Endothelial cell of umbilical vein (primary cell): ENCODE results near the gene HMGN1. TPM values are rescaled to one million over a fixed set of nuclear protein-coding genes. Genes with fewer than 3 reads are reported as not detected.
A peak's percentile ranks its signal among the peaks of the same experiment; 100 is the strongest.

Experiments used
- BruUV-seq: library from RNA; stranded (reverse); fragments of 400-500 nt; replicated peaks from 2 replicates; lab custom pipeline; 2021; lab: Mats Ljungman, UMichigan
- CTCF ChIA-PET: fragments of 300-600, 350-600 bp; sonication (Branson Sonifier 250); formaldehyde crosslinking; loops from one replicate; lab custom pipeline; 2021; ENCODE audit warnings: antibody characterized with exemption, inconsistent platforms; lab: Charles Lee
- POLR2A ChIA-PET: fragments of 300-600, 350-600 bp; sonication (Branson Sonifier 250); formaldehyde crosslinking; loops from one replicate; lab custom pipeline; 2021; ENCODE audit warnings: antibody characterized with exemption, inconsistent platforms; lab: Charles Lee
- DNase-seq: peaks from one replicate; pipeline ENCODE4 v3.0.0-alpha.2; 2011; ENCODE audit warnings: low read depth, low spot score
- FAIRE-seq: peaks from 2 replicates; lab custom pipeline; 2011; peaks lifted over from hg19 to GRCh38; lab: Jason Lieb, UNC
- H2AFZ ChIP-seq: 2 replicates; pipeline ENCODE4 v1.6.0; 2012; ENCODE audit warnings: low read depth, low read length, control low read depth, inconsistent platforms
- H3K27ac ChIP-seq: 2 replicates; pipeline ENCODE4 v1.5.1; 2011; ENCODE audit warnings: low read depth, mild to moderate bottlenecking, control low read depth, low read length, moderate library complexity; ENCODE audit not compliant: insufficient read depth
- H3K27me3 ChIP-seq, 2 experiments: 2 replicates each; pipeline versions ENCODE4 v1.6.0 to v1.6.1; 2011; ENCODE audit warnings: low read length in 2 of 2, mixed read lengths in 1 of 2; ENCODE audit not compliant: control insufficient read depth in 2 of 2, insufficient read depth in 2 of 2
- H3K36me3 ChIP-seq, 2 experiments: 2 replicates in 1 of 2; 3 replicates in 1 of 2; pipeline ENCODE4 v1.5.1; 2011; ENCODE audit warnings: low read length in 2 of 2, mild to moderate bottlenecking in 1 of 2, moderate library complexity in 1 of 2; ENCODE audit not compliant: control insufficient read depth in 2 of 2, insufficient read depth in 2 of 2; ENCODE audit errors: extremely low read depth in 1 of 2
- H3K4me1 ChIP-seq: 3 replicates; pipeline ENCODE4 v1.5.1; 2011; ENCODE audit warnings: mild to moderate bottlenecking, low read length; ENCODE audit not compliant: control insufficient read depth, insufficient read depth; ENCODE audit errors: extremely low read depth
- H3K4me2 ChIP-seq: 2 replicates; pipeline ENCODE4 v1.6.1; 2011; ENCODE audit warnings: low read length, control low read depth, mixed read lengths; ENCODE audit not compliant: insufficient read depth
- H3K4me3 ChIP-seq, 3 experiments: fragments of 200-600 bp in 1 of 3; sonication (generic), shearing (Covaris generic) in 1 of 3; replicated peaks in 1 of 3; 2 replicates each; pipeline ENCODE4 v1.5.1; 2011 to 2016; ENCODE audit warnings: control low read depth in 3 of 3, low read length in 3 of 3, mild to moderate bottlenecking in 2 of 3, inconsistent platforms in 1 of 3, low read depth in 1 of 3, moderate library complexity in 1 of 3; ENCODE audit not compliant: insufficient read depth in 1 of 3
- H3K79me2 ChIP-seq: 2 replicates; pipeline ENCODE4 v1.6.0; 2012; ENCODE audit warnings: low read length, inconsistent platforms; ENCODE audit not compliant: control insufficient read depth, insufficient read depth
- H3K9ac ChIP-seq: replicated peaks from 2 replicates; pipeline ENCODE3; 2011; ENCODE audit warnings: low read length, control low read depth; ENCODE audit not compliant: insufficient read depth; ENCODE audit errors: extremely low read depth
- H3K9me1 ChIP-seq: replicated peaks from 3 replicates; pipeline ENCODE4 v1.6.0; 2011; ENCODE audit warnings: mild to moderate bottlenecking, low read length; ENCODE audit not compliant: control insufficient read depth, insufficient read depth; ENCODE audit errors: extremely low read depth
- H3K9me3 ChIP-seq: replicated peaks from 2 replicates; pipeline ENCODE4 v1.5.1; 2012; ENCODE audit warnings: low read length, inconsistent platforms; ENCODE audit not compliant: control insufficient read depth, insufficient read depth
- H4K20me1 ChIP-seq: replicated peaks from 2 replicates; pipeline ENCODE3; 2011; ENCODE audit warnings: mild to moderate bottlenecking, low read length; ENCODE audit not compliant: control insufficient read depth, insufficient read depth; ENCODE audit errors: extremely low read depth
- FOS ChIP-seq: IDR thresholded peaks from 2 replicates; pipeline ENCODE4 v1.6.1; 2011; ENCODE audit warnings: mild to moderate bottlenecking, low read length, moderate library complexity, borderline replicate concordance; ENCODE audit not compliant: insufficient read depth
- GATA2 ChIP-seq: IDR thresholded peaks from 2 replicates; pipeline ENCODE4 v1.7.0; 2011; ENCODE audit warnings: low read depth, mild to moderate bottlenecking, moderate library complexity, mixed read lengths, low read length; ENCODE audit not compliant: insufficient read length, insufficient read depth
- JUN ChIP-seq: IDR thresholded peaks from 2 replicates; pipeline ENCODE4 v1.6.1; 2011; ENCODE audit warnings: borderline replicate concordance, low read depth; ENCODE audit not compliant: insufficient read length, insufficient read depth
- MYC ChIP-seq: IDR thresholded peaks from one replicate; pipeline ENCODE4 v1.6.1; 2011; ENCODE audit warnings: mild to moderate bottlenecking, low read depth, low read length
- POLR2A ChIP-seq: IDR thresholded peaks from 2 replicates; pipeline ENCODE4 v1.6.1; 2012; ENCODE audit warnings: low read depth, mild to moderate bottlenecking, control low read depth, low read length
- POLR2AphosphoS5 ChIP-seq: IDR thresholded peaks from 2 replicates; pipeline ENCODE4 v1.6.1; 2012; ENCODE audit warnings: low read depth, mild to moderate bottlenecking, control low read depth, low read length, moderate library complexity; ENCODE audit not compliant: insufficient read depth
- dilution Hi-C: fragments of 300-500 bp; cut with MboI; formaldehyde crosslinking; loops from one replicate; pipeline ENCODE4 v1.15.0; 2019; ENCODE audit warnings: low sequenced_read_pairs; ENCODE audit not compliant: extremely low pct_ligation_motif_present
- intact Hi-C: fragments of 100-400 bp; cut with micrococcal nuclease; formaldehyde crosslinking; loops from one replicate; pipeline ENCODE4 v1.10.0; 2022
- polyA plus RNA-seq, 4 experiments: library from polyadenylated mRNA; depleted of rRNA in 3 of 4; stranded (reverse) in 3 of 4; unstranded in 1 of 4; fragments of >200 nt; gene quantifications; 2 replicates each; pipeline versions ENCODE4 v1.2.1 to v1.2.3, GENCODE V29; 2011 to 2012; ENCODE audit warnings: missing spikeins in 1 of 4
- total RNA-seq: library from RNA; stranded (reverse); gene quantifications from 2 replicates; pipeline ENCODE4 v1.2.3, GENCODE V29; 2021
- TF ChIP-seq, protein P1 (sequence below): IDR thresholded peaks from 2 replicates; pipeline ENCODE4 v1.6.1; 2011; ENCODE audit not compliant: insufficient read depth, insufficient read length
- TF ChIP-seq, protein P2 (sequence below), 2 donors: IDR thresholded peaks; 1 replicate in 1 of 2; 2 replicates in 1 of 2; pipeline ENCODE4 v1.5.1; 2011; ENCODE audit warnings: low read length in 2 of 2, mild to moderate bottlenecking in 2 of 2, moderate library complexity in 2 of 2, control low read depth in 1 of 2, inconsistent platforms in 1 of 2, low read depth in 1 of 2; ENCODE audit not compliant: insufficient read depth in 1 of 2; ENCODE audit errors: extremely low read depth in 1 of 2

Gene HMGN1
- total and polyA plus RNA-seq, 2 donors (not counting 3 experiments of a cell fraction or from before 2014, with no cell fraction given): 162 to 360 TPM

DNA sequence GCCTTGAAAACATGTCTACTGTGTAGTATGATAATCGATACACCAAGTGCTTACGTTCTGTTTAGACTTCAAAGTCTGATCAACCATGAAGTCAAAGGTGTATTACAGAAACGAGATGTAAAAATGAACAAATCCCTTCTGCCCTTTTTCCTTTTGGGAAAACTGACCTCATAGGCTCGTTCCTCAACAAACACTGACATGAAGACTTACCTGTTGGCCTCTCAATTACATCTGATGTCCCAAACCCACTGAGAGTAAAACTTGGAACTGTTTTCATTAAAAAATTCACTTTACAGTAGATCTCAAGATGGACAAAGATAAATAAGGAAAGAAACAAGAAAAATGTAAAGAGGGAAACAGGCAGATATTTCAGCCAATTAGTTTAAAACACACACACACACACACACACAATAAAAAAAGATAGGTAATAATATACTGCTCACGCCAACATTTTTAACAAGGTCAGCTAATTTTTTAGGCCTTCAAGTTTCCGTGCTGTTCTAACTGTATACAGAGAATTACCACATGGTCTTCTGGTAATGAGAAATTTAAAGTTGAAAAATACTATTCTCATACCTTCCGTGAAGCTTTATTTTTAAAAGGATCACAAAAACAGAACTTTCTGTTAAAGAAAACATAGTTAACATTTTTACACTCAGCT lies 2.1 kb downstream of the HMGN1 start:
- intact Hi-C loops (no loop called here), dilution Hi-C loops (no loop called here)
- FAIRE-seq (no peak), DNase-seq (no peak)
- ChIA-PET CTCF (interaction anchor here (1.5 to 2.4 kb wide), 4 partner anchors 8 to 41 kb away, joined by 3 to 14 read pairs (median 7); a partner anchor contains a TSS), POLR2A (no interaction called here)
- Histone ChIP-seq H2AFZ (no peak overlapping the region), H3K9me1 (no peaks in the 10 kb centered on the region), H4K20me1 (peaks cover 7% of the 10 kb centered on the region), H3K4me1 (peaks cover 34% of the 10 kb centered on the region), H3K4me2 (peak overlapping the region; percentile 100), H3K27ac (peak overlapping the region; percentile 91), H3K79me2 (peaks cover 37% of the 10 kb centered on the region), H3K9ac (peak overlapping the region; percentile 92), H3K36me3 (peaks cover 9 to 25% of the 10 kb centered on the region in 2 experiments), H3K9me3 (no peaks in the 10 kb centered on the region), H3K4me3 (peak overlapping the region; percentile 12 to 100 (median 99)), H3K27me3 (no peaks in the 10 kb centered on the region)
- TF ChIP-seq GATA2 (no peak), POLR2A (no peak), JUN (no peak), POLR2AphosphoS5 (no peak), FOS (no peak), MYC (no peak)
- TF ChIP-seq, protein P1, sequence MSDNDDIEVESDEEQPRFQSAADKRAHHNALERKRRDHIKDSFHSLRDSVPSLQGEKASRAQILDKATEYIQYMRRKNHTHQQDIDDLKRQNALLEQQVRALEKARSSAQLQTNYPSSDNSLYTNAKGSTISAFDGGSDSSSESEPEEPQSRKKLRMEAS: no peak
- TF ChIP-seq, protein P2, sequence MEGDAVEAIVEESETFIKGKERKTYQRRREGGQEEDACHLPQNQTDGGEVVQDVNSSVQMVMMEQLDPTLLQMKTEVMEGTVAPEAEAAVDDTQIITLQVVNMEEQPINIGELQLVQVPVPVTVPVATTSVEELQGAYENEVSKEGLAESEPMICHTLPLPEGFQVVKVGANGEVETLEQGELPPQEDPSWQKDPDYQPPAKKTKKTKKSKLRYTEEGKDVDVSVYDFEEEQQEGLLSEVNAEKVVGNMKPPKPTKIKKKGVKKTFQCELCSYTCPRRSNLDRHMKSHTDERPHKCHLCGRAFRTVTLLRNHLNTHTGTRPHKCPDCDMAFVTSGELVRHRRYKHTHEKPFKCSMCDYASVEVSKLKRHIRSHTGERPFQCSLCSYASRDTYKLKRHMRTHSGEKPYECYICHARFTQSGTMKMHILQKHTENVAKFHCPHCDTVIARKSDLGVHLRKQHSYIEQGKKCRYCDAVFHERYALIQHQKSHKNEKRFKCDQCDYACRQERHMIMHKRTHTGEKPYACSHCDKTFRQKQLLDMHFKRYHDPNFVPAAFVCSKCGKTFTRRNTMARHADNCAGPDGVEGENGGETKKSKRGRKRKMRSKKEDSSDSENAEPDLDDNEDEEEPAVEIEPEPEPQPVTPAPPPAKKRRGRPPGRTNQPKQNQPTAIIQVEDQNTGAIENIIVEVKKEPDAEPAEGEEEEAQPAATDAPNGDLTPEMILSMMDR (IDR thresholded peaks at IDR 0.05; ENCODE audit: extremely low read depth in 1 of 2, insufficient read depth in 1 of 2, low read depth in 1 of 2, low read length in 2 of 2): no peak
- BruUV-seq: no TSS peak
